AG04450 (cell line): ENCODE results near the gene DPH2. TPM values are rescaled to one million over a fixed set of nuclear protein-coding genes. Genes with fewer than 3 reads are reported as not detected.
A peak's percentile ranks its signal among the peaks of the same experiment; 100 is the strongest.

Experiments used
- CTCF ChIA-PET: fragments of 300-600, 350-600 bp; formaldehyde crosslinking; extraction: SDS; loops from one replicate; lab custom pipeline; 2022; ENCODE audit warnings: antibody characterized with exemption, inconsistent platforms; lab: Charles Lee
- POLR2A ChIA-PET: fragments of 350-600 bp; formaldehyde crosslinking; extraction: SDS; loops from one replicate; lab custom pipeline; 2021; ENCODE audit warnings: antibody characterized with exemption, inconsistent platforms; lab: Yijun Ruan, JAX
- DNase-seq: peaks from one replicate; pipeline ENCODE4 v3.0.0-alpha.2; 2011; ENCODE audit warnings: low read depth, low spot score
- H3K27ac ChIP-seq: one replicate; pipeline ENCODE4 v1.5.1; 2012; ENCODE audit warnings: low read depth, low read length, control low read depth
- H3K27me3 ChIP-seq: one replicate; pipeline ENCODE4 v1.6.0; 2012; ENCODE audit warnings: low read length; ENCODE audit not compliant: control insufficient read depth, insufficient read depth
- H3K4me3 ChIP-seq: 2 replicates; pipeline ENCODE4 v1.5.1; 2011; ENCODE audit warnings: mild to moderate bottlenecking, low read depth, low read length, control low read depth
- H3K9me3 ChIP-seq: 2 replicates; pipeline ENCODE4 v1.5.1; 2012; ENCODE audit warnings: low read length; ENCODE audit not compliant: control insufficient read depth, insufficient read depth
- CTCF ChIP-seq: IDR thresholded peaks from 2 replicates; pipeline ENCODE4 v1.5.1; 2011; ENCODE audit warnings: low read depth, low read length, control low read depth, inconsistent platforms
- polyA plus RNA-seq: library from polyadenylated mRNA; depleted of rRNA; stranded (reverse); fragments of >200 nt; gene quantifications from 2 replicates; pipeline ENCODE4 v1.2.3, GENCODE V29; 2011

Gene DPH2
- polyA plus RNA-seq, 1 experiment: 17.9 TPM

GRCh38 chr1:43992232-43992995 is 22.6 kb downstream of the DPH2 start:
- POLR2A ChIA-PET: interaction anchor here (0.7 to 1.3 kb wide), 2 partner anchors 18 to 228 kb away, joined by 3 to 4 read pairs; partner anchors contain the start of gene ATP6V0B
- CTCF ChIA-PET: interaction anchor here (1.5 to 2.9 kb wide), 3 partner anchors 13 to 55 kb away, joined by 5 to 23 read pairs (median 8); no protein-coding TSS in a partner anchor
- no peak for TF ChIP-seq CTCF
- Histone ChIP-seq H3K9me3 (no peaks in the 10 kb centered on the region), H3K27me3 (no peaks in the 10 kb centered on the region), H3K4me3 (peak overlapping the region; percentile 75), H3K27ac (no peak overlapping the region)
- DNase-seq: no peak

GRCh38 chr1:43993206-43993914 is 23.6 kb downstream of the DPH2 start:
- POLR2A ChIA-PET: interaction anchor here (0.8 kb wide), 1 partner anchor 9 kb away, joined by 4 read pairs; no protein-coding TSS in a partner anchor
- no peaks in the 10 kb centered on the region for H3K27me3 ChIP-seq
- no peak for TF ChIP-seq CTCF
- CTCF ChIA-PET: interaction anchor here (0.7 to 2.9 kb wide), 4 partner anchors 12 to 54 kb away, joined by 3 to 23 read pairs (median 6); no protein-coding TSS in a partner anchor
- H3K9me3 ChIP-seq: no peaks in the 10 kb centered on the region
- DNase-seq: no peak
- no peak overlapping the region for H3K4me3 ChIP-seq
- H3K27ac ChIP-seq: no peak overlapping the region

GRCh38 chr1:43994071-43994470 is 24.3 kb downstream of the DPH2 start:
- ChIA-PET CTCF (interaction anchor here (0.7 to 2.9 kb wide), 3 partner anchors 11 to 53 kb away, joined by 3 to 23 read pairs (median 8); no protein-coding TSS in a partner anchor), POLR2A (interaction anchor here (0.6 to 0.8 kb wide), 4 partner anchors 8 to 1309 kb away, joined by 3 to 5 read pairs (median 4); no protein-coding TSS in a partner anchor)

More at GRCh38 chr1:43994071-43994470, 24.3 kb downstream of the DPH2 start:
- no peaks in the 10 kb centered on the region for H3K9me3 ChIP-seq
- no peak for DNase-seq
- H3K27ac ChIP-seq: no peak overlapping the region
- no peak overlapping the region for H3K4me3 ChIP-seq
- H3K27me3 ChIP-seq: no peaks in the 10 kb centered on the region
- TF ChIP-seq CTCF: no peak
